K562 (cell line): ENCODE measurements around the gene MYO1E. TPM values are rescaled to one million over a fixed set of nuclear protein-coding genes. Genes with fewer than 3 reads are reported as not detected.

Experiments used
- ATAC-seq: fragments of 200-7000 bp; cut with Tn5 transposase; 3 replicates; pipeline ENCODE4 v1.9.1; 2020; ENCODE audit warnings: moderate library complexity
- BruUV-seq: library from RNA; stranded (reverse); fragments of 400-500 nt; replicated peaks from 2 replicates; lab custom pipeline; 2021; lab: Mats Ljungman, UMichigan
- CTCF ChIA-PET: fragments of 300-600 bp; formaldehyde crosslinking; extraction: SDS; loops from one replicate; lab custom pipeline; 2021; ENCODE audit warnings: low intra/inter-chr PET ratio; lab: Yijun Ruan, JAX
- POLR2A ChIA-PET: fragments of 300-600, 350-650 bp; sonication (Branson Sonifier 250); formaldehyde crosslinking; extraction: SDS; loops from one replicate; lab custom pipeline; 2021; ENCODE audit warnings: antibody characterized with exemption, inconsistent platforms; lab: Yijun Ruan, JAX
- DNase-seq, 4 experiments: peaks; one replicate each; pipeline versions ENCODE4 v3.0.0 to v3.0.0-alpha.2; 2011 to 2018; ENCODE audit warnings: low spot score in 3 of 4, mixed read lengths in 3 of 4; ENCODE audit errors: extremely low read depth in 1 of 4
- FAIRE-seq: peaks from 2 replicates; lab custom pipeline; 2011; peaks lifted over from hg19 to GRCh38; lab: Jason Lieb, UNC
- H2AFZ ChIP-seq: 2 replicates; pipeline ENCODE4 v1.6.0; 2011; ENCODE audit warnings: low read depth, low read length, control low read depth, inconsistent platforms
- H3K27ac ChIP-seq: fragments of 200-600 bp; 3 replicates; pipeline ENCODE4 v1.8.0; 2011; ENCODE audit warnings: low read depth, mild to moderate bottlenecking, control low read depth, inconsistent platforms, low read length, moderate library complexity, mixed read lengths; ENCODE audit errors: extremely low read depth
- H3K27me3 ChIP-seq, 2 experiments: fragments of 300-600 bp in 1 of 2; 2 replicates in 1 of 2; 3 replicates in 1 of 2; pipeline versions ENCODE4 v1.6.0 to v1.8.0; 2011; ENCODE audit warnings: inconsistent platforms in 2 of 2, low read length in 2 of 2, mild to moderate bottlenecking in 1 of 2, mixed read lengths in 1 of 2, moderate library complexity in 1 of 2; ENCODE audit not compliant: control insufficient read depth in 2 of 2, insufficient read depth in 2 of 2
- H3K36me3 ChIP-seq: fragments of 300-600 bp; 3 replicates; pipeline ENCODE4 v1.8.0; 2011; ENCODE audit warnings: mild to moderate bottlenecking, low read length, inconsistent platforms; ENCODE audit not compliant: control insufficient read depth, insufficient read depth
- H3K4me1 ChIP-seq, 2 experiments: fragments of 200-600 bp in 1 of 2; replicated peaks in 1 of 2; 2 replicates in 1 of 2; 3 replicates in 1 of 2; pipeline versions ENCODE4 v1.5.1 to v1.8.0; 2011; ENCODE audit warnings: inconsistent platforms in 2 of 2, low read length in 2 of 2, mild to moderate bottlenecking in 1 of 2, mixed read lengths in 1 of 2, moderate library complexity in 1 of 2; ENCODE audit not compliant: control insufficient read depth in 2 of 2, insufficient read depth in 2 of 2
- H3K4me2 ChIP-seq: 2 replicates; pipeline ENCODE4 v1.6.1; 2011; ENCODE audit warnings: low read length, control low read depth, inconsistent platforms, mixed read lengths; ENCODE audit not compliant: insufficient read depth
- H3K4me3 ChIP-seq: fragments of 200-600 bp; sonication (generic), shearing (Covaris generic); 2 replicates; pipeline ENCODE4 v1.5.1; 2016; ENCODE audit warnings: control low read depth, inconsistent platforms
- H3K79me2 ChIP-seq: fragments of 200-600 bp; 3 replicates; pipeline ENCODE4 v1.8.0; 2011; ENCODE audit warnings: low read length, inconsistent platforms; ENCODE audit not compliant: control insufficient read depth, insufficient read depth
- H3K9ac ChIP-seq, 2 experiments: 2 replicates each; pipeline versions ENCODE4 v1.6.0 to v1.6.1; 2011; ENCODE audit warnings: low read depth in 2 of 2, low read length in 2 of 2, control low read depth in 1 of 2, inconsistent platforms in 1 of 2, mild to moderate bottlenecking in 1 of 2, mixed read lengths in 1 of 2; ENCODE audit not compliant: insufficient read depth in 1 of 2
- H3K9me1 ChIP-seq: one replicate; pipeline ENCODE4 v1.6.0; 2011; ENCODE audit warnings: inconsistent platforms, mild to moderate bottlenecking, low read length, moderate library complexity; ENCODE audit not compliant: control insufficient read depth, insufficient read depth
- H3K9me3 ChIP-seq: replicated peaks from 2 replicates; pipeline ENCODE4 v1.5.1; 2011; ENCODE audit warnings: low read depth, low read length, inconsistent platforms; ENCODE audit not compliant: control insufficient read depth, insufficient read depth
- H4K20me1 ChIP-seq: replicated peaks from 2 replicates; pipeline ENCODE4 v1.6.1; 2011; ENCODE audit warnings: low read length, inconsistent platforms, mixed read lengths; ENCODE audit not compliant: control insufficient read depth, insufficient read depth
- CEBPB ChIP-seq: fragments of 450-650 bp; IDR thresholded peaks from 2 replicates; pipeline ENCODE4 v1.6.1; 2016; ENCODE audit warnings: missing genetic modification characterization, missing compliant biosample characterization
- CEBPG ChIP-seq, 3 experiments: fragments of 200-800 bp in 1 of 3; sonication (Bioruptor generic) in 1 of 3; sonication (generic) in 1 of 3; formaldehyde crosslinking in 1 of 3; IDR thresholded peaks in 2 of 3; conservative IDR thresholded peaks in 1 of 3; 2 replicates each; pipeline versions ENCODE4 v1.6.1 to v1.8.0; 2016 to 2022; ENCODE audit warnings: missing compliant biosample characterization in 2 of 3, missing genetic modification characterization in 2 of 3, mild to moderate bottlenecking in 1 of 3, missing genetic modification reagents in 1 of 3
- WGBS: fragments of 100-300 bp; shearing (Covaris generic); methylation state at CpG from one replicate; pipeline ENCODE4 v1.1.6; 2016; ENCODE audit warnings: low coverage, mixed read lengths; ENCODE audit not compliant: insufficient coverage; ENCODE audit errors: missing lambda C conversion rate; 5-methylcytosine and 5-hydroxymethylcytosine counted together
- in situ Hi-C: fragments of 300-500 bp; cut with MboI; formaldehyde crosslinking; loops from 4 replicates; pipeline ENCODE4 v1.15.0; 2018; ENCODE audit warnings: inconsistent platforms, mixed read lengths
- intact Hi-C: fragments of 100-400 bp; cut with micrococcal nuclease; formaldehyde crosslinking; loops from 2 replicates; pipeline ENCODE4 v1.14.2; 2022
- polyA plus RNA-seq, 8 experiments: library from polyadenylated mRNA; depleted of rRNA in 4 of 8; stranded (reverse) in 5 of 8; unstranded in 3 of 8; fragments of >200 nt; fragmentation: Nextera tagmentation in 2 of 8; fragmentation: Illumina TruSeq in 1 of 8; extraction: Ambion mirVana in 2 of 8; extraction: Trizol in 1 of 8; gene quantifications; 2 replicates each; pipeline versions ENCODE4 v1.2.1 to v1.2.3, GENCODE V29; 2011 to 2014; ENCODE audit warnings: inconsistent platforms in 1 of 8, missing spikeins in 1 of 8
- total RNA-seq, 7 experiments: library from RNA; depleted of rRNA in 6 of 7; stranded (reverse); fragments of >200 nt in 6 of 7; fragmentation: Illumina TruSeq in 2 of 7; extraction: Trizol in 2 of 7; gene quantifications; 2 replicates each; pipeline versions ENCODE4 v1.2.1 to v1.2.3, GENCODE V29; 2011 to 2021; ENCODE audit warnings: low replicate concordance in 1 of 7
- TF ChIP-seq, protein P1 (sequence below): conservative IDR thresholded peaks from 2 replicates; pipeline ENCODE4 v1.6.1; 2011; ENCODE audit warnings: low read depth, mild to moderate bottlenecking, low read length; ENCODE audit not compliant: control insufficient read depth
- TF ChIP-seq, protein P2 (sequence below): fragments of 250-450 bp; sonication (Bioruptor Pico); IDR thresholded peaks from 2 replicates; pipeline ENCODE4 v1.8.0; 2021; ENCODE audit warnings: moderate library complexity, mild to moderate bottlenecking, inconsistent platforms
- TF ChIP-seq, protein P3 (sequence below): fragments of 450-650 bp; IDR thresholded peaks from 2 replicates; pipeline ENCODE4 v1.6.1; 2017; ENCODE audit warnings: mild to moderate bottlenecking, moderate library complexity

Gene MYO1E
- total and polyA plus RNA-seq, 9 of the 15 experiments (the other 6 are each of a cell fraction or from before 2014, with no cell fraction given) = under 0.01 to 0.44 (median 0.01) TPM; not detected in 6

DNA sequence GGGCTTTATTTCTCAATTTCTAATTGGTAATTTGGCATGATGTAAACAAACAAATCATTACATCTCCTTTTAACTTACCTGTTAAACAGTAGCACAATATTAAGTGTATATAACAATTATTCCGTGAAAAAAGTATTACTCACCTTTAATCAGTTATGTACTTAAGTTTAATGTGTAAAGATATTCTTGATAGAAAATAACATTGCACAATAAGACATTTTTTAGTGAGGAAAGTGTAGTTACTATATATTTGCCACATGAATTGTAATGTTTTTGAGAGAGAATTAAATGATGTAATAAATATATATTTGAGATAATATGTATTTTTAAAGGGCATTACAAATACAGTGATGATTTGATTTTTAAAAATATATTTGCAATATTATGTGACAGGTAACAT lies 278.6 kb downstream of the MYO1E start:
- Histone ChIP-seq H3K9ac (no peak overlapping the region), H4K20me1 (no peaks in the 10 kb centered on the region)
- POLR2A ChIA-PET = no interaction called here
- DNase-seq (no peak), FAIRE-seq (no peak)
- BruUV-seq = no TSS peak
- WGBS = 100% methylated on average over 1 of the region's 1 CpG
- TF ChIP-seq CEBPB (peak; percentile 65), CEBPG (CRISPR knock-in tag; IDR thresholded peaks at IDR 0.05) (no peak), CEBPG (tag; conservative IDR thresholded peaks at IDR 0.05 in 1 of 2, IDR thresholded peaks at IDR 0.05 in 1 of 2) (peak; percentile 57 to 70)
- TF ChIP-seq, protein P1, sequence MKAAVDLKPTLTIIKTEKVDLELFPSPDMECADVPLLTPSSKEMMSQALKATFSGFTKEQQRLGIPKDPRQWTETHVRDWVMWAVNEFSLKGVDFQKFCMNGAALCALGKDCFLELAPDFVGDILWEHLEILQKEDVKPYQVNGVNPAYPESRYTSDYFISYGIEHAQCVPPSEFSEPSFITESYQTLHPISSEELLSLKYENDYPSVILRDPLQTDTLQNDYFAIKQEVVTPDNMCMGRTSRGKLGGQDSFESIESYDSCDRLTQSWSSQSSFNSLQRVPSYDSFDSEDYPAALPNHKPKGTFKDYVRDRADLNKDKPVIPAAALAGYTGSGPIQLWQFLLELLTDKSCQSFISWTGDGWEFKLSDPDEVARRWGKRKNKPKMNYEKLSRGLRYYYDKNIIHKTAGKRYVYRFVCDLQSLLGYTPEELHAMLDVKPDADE = no peak
- TF ChIP-seq, protein P2, sequence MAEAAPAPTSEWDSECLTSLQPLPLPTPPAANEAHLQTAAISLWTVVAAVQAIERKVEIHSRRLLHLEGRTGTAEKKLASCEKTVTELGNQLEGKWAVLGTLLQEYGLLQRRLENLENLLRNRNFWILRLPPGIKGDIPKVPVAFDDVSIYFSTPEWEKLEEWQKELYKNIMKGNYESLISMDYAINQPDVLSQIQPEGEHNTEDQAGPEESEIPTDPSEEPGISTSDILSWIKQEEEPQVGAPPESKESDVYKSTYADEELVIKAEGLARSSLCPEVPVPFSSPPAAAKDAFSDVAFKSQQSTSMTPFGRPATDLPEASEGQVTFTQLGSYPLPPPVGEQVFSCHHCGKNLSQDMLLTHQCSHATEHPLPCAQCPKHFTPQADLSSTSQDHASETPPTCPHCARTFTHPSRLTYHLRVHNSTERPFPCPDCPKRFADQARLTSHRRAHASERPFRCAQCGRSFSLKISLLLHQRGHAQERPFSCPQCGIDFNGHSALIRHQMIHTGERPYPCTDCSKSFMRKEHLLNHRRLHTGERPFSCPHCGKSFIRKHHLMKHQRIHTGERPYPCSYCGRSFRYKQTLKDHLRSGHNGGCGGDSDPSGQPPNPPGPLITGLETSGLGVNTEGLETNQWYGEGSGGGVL = no peak
- TF ChIP-seq, protein P3, sequence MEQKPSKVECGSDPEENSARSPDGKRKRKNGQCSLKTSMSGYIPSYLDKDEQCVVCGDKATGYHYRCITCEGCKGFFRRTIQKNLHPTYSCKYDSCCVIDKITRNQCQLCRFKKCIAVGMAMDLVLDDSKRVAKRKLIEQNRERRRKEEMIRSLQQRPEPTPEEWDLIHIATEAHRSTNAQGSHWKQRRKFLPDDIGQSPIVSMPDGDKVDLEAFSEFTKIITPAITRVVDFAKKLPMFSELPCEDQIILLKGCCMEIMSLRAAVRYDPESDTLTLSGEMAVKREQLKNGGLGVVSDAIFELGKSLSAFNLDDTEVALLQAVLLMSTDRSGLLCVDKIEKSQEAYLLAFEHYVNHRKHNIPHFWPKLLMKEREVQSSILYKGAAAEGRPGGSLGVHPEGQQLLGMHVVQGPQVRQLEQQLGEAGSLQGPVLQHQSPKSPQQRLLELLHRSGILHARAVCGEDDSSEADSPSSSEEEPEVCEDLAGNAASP = no peak
- TF ChIP-seq, all 486 proteins: peak for 2
- CTCF ChIA-PET = no interaction called here
- no peaks in the 10 kb centered on the region for H3K27me3 ChIP-seq
- in situ Hi-C loops = no loop called here
- H3K27ac ChIP-seq = no peak overlapping the region
- ATAC-seq = no peak
- H3K4me3 ChIP-seq = no peak overlapping the region
- no peaks in the 10 kb centered on the region for H3K9me1 ChIP-seq
- H3K4me2 ChIP-seq = no peak overlapping the region
- H3K79me2 ChIP-seq = no peaks in the 10 kb centered on the region
- H2AFZ ChIP-seq = no peak overlapping the region
- intact Hi-C loops = no loop called here
- no peaks in the 10 kb centered on the region for H3K9me3 ChIP-seq
- H3K36me3 ChIP-seq = peaks cover 77% of the 10 kb centered on the region
- no peaks in the 10 kb centered on the region for H3K4me1 ChIP-seq
